SU-DHL-6 (cell line): Measurements from ENCODE around the gene GDF2.

ENCODE experiments used
- EZH2phosphoT487 ChIP-seq: fragments of 200-600 bp; sonication (generic), shearing (Covaris generic); conservative IDR thresholded peaks from 2 replicates; pipeline ENCODE4 v1.6.1; 2018; ENCODE audit warnings: mild to moderate bottlenecking, antibody characterized with exemption, low read length, moderate library complexity, mixed read lengths
- TF ChIP-seq, protein P1 (sequence below): fragments of 200-600 bp; sonication (generic); IDR thresholded peaks from one replicate; pipeline ENCODE4 v1.5.1; 2017; ENCODE audit warnings: antibody characterized with exemption, mild to moderate bottlenecking, low read length, moderate library complexity; ENCODE audit not compliant: insufficient read depth, poor library complexity, severe bottlenecking

DNA sequence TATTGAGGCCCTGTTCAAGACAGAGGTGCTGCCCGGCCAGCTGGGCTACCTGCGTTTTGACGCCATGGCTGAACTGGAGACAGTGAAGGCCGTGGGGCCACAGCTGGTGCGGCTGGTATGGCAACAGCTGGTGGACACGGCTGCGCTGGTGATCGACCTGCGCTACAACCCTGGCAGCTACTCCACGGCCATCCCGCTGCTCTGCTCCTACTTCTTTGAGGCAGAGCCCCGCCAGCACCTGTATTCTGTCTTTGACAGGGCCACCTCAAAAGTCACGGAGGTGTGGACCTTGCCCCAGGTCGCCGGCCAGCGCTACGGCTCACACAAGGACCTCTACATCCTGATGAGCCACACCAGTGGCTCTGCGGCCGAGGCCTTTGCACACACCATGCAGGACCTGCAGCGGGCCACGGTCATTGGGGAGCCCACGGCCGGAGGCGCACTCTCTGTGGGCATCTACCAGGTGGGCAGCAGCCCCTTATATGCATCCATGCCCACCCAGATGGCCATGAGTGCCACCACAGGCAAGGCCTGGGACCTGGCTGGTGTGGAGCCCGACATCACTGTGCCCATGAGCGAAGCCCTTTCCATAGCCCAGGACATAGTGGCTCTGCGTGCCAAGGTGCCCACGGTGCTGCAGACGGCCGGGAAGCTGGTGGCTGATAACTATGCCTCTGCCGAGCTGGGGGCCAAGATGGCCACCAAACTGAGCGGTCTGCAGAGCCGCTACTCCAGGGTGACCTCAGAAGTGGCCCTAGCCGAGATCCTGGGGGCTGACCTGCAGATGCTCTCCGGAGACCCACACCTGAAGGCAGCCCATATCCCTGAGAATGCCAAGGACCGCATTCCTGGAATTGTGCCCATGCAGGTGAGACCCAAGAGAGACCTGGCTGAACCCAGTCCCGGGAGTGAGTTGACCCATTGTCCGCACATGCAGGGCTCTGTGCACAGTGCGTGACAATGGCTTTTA is 28.7 kb downstream of the GDF2 start:
- TF ChIP-seq, protein P1, sequence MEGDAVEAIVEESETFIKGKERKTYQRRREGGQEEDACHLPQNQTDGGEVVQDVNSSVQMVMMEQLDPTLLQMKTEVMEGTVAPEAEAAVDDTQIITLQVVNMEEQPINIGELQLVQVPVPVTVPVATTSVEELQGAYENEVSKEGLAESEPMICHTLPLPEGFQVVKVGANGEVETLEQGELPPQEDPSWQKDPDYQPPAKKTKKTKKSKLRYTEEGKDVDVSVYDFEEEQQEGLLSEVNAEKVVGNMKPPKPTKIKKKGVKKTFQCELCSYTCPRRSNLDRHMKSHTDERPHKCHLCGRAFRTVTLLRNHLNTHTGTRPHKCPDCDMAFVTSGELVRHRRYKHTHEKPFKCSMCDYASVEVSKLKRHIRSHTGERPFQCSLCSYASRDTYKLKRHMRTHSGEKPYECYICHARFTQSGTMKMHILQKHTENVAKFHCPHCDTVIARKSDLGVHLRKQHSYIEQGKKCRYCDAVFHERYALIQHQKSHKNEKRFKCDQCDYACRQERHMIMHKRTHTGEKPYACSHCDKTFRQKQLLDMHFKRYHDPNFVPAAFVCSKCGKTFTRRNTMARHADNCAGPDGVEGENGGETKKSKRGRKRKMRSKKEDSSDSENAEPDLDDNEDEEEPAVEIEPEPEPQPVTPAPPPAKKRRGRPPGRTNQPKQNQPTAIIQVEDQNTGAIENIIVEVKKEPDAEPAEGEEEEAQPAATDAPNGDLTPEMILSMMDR, result no peak
- TF ChIP-seq EZH2phosphoT487, result no peak
